CD4-positive, alpha-beta T cell (primary cell): ENCODE results near the gene OPRL1. TPM values are rescaled to one million over a fixed set of nuclear protein-coding genes. Genes with fewer than 3 reads are reported as not detected.

Experiments used
- ATAC-seq: fragments of 200-7000 bp; cut with Tn5 transposase; one replicate; pipeline ENCODE4 v1.10.0; 2022; ENCODE audit warnings: mild to moderate bottlenecking; ENCODE audit not compliant: poor library complexity
- CTCF ChIA-PET: fragments of 350-600 bp; sonication (Branson Sonifier 250); formaldehyde crosslinking; loops from one replicate; lab custom pipeline; 2021; ENCODE audit warnings: antibody characterized with exemption, inconsistent platforms; lab: Charles Lee
- POLR2A ChIA-PET: fragments of 350-600 bp; sonication (Branson Sonifier 250); formaldehyde crosslinking; loops from one replicate; lab custom pipeline; 2021; ENCODE audit warnings: antibody characterized with exemption, inconsistent platforms; lab: Charles Lee
- DNase-seq, 14 experiments: peaks; one replicate each; pipeline ENCODE4 v3.0.0-alpha.2; 2013 to 2020; ENCODE audit warnings: mixed read lengths in 2 of 14
- H3K27ac ChIP-seq, 2 donors: one replicate each; pipeline versions ENCODE4 v1.5.1 to v1.7.0; 2013; ENCODE audit warnings: low read length in 2 of 2, low read depth in 1 of 2, mild to moderate bottlenecking in 1 of 2
- H3K27me3 ChIP-seq, 2 experiments: 1 replicate in 1 of 2; 2 replicates in 1 of 2; pipeline versions ENCODE4 v1.6.1 to v1.7.0; 2013; ENCODE audit warnings: low read length in 2 of 2, control low read depth in 1 of 2, mild to moderate bottlenecking in 1 of 2, moderate library complexity in 1 of 2; ENCODE audit not compliant: insufficient read depth in 2 of 2, control insufficient read depth in 1 of 2
- H3K36me3 ChIP-seq: one replicate; pipeline ENCODE4 v1.6.1; 2013; ENCODE audit warnings: low read length, control low read depth; ENCODE audit not compliant: insufficient read depth
- H3K4me1 ChIP-seq: one replicate; pipeline ENCODE4 v1.6.1; 2013; ENCODE audit warnings: low read length, control low read depth; ENCODE audit not compliant: insufficient read depth
- H3K4me3 ChIP-seq: one replicate; pipeline ENCODE4 v1.5.1; 2013; ENCODE audit warnings: mild to moderate bottlenecking, low read length, moderate library complexity
- H3K9me3 ChIP-seq, 2 experiments: 1 replicate in 1 of 2; 2 replicates in 1 of 2; pipeline versions ENCODE4 v1.6.1 to v1.7.0; 2013; ENCODE audit warnings: low read length in 2 of 2, mild to moderate bottlenecking in 2 of 2, control low read depth in 1 of 2, moderate library complexity in 1 of 2; ENCODE audit not compliant: control insufficient read depth in 1 of 2, insufficient read depth in 1 of 2
- H3K27ac Mint-ChIP-seq: one replicate; pipeline ENCODE4 v1.8.0; 2020; ENCODE audit warnings: mixed read lengths
- H3K27me3 Mint-ChIP-seq: one replicate; pipeline ENCODE4 v1.8.0; 2021; ENCODE audit warnings: mixed read lengths
- H3K36me3 Mint-ChIP-seq: one replicate; pipeline ENCODE4 v1.8.0; 2021; ENCODE audit warnings: low read depth, mixed read lengths
- H3K4me1 Mint-ChIP-seq: one replicate; pipeline ENCODE4 v1.8.0; 2021; ENCODE audit warnings: low read depth, mixed read lengths
- H3K4me3 Mint-ChIP-seq: one replicate; pipeline ENCODE4 v1.8.0; 2020; ENCODE audit warnings: mild to moderate bottlenecking, mixed read lengths
- H3K9me3 Mint-ChIP-seq: one replicate; pipeline ENCODE4 v1.8.0; 2020; ENCODE audit warnings: mixed read lengths
- intact Hi-C, 2 experiments: fragments of 100-400 bp; cut with DNase I in 1 of 2; cut with micrococcal nuclease in 1 of 2; formaldehyde crosslinking; loops; one replicate each; pipeline versions ENCODE4 v1.15.1 to v1.9.0; 2023 to 2025; cut with DNase I, micrococcal nuclease
- total RNA-seq, 174 experiments: library from RNA in 2 of 174; stranded (reverse) in 2 of 174; gene quantifications; one replicate each; pipeline ENCODE4 v1.2.3 and lab custom pipeline; 2021 to 2026
- TF ChIP-seq, protein P1 (sequence below): fragments of 200-600 bp; IDR thresholded peaks from one replicate; pipeline ENCODE4 v1.8.0; 2022; ENCODE audit warnings: antibody characterized with exemption, mild to moderate bottlenecking

Gene OPRL1
- total RNA-seq, 2 experiments from 2014 or later, result 1.0 to 1.2 TPM

- ATAC-seq (peak; percentile 73), DNase-seq (peak; percentile 50 to 83 (median 66))
- Histone ChIP-seq H3K27ac (peak overlapping the region; percentile 57 to 80), H3K36me3 (peaks cover 36% of the 10 kb centered on the region), H3K27me3 (no peaks in the 10 kb centered on the region), H3K9me3 (no peaks in the 10 kb centered on the region), H3K4me1 (peaks cover 57% of the 10 kb centered on the region), H3K4me3 (peak overlapping the region; percentile 93)
- intact Hi-C loops, result loop anchor here in 1 of 2 experiments (2.0 to 5.0 kb wide), 2 partner anchors 15 to 36 kb away; partner anchors contain the start of gene TCEA2
- ChIA-PET CTCF (interaction anchor here (0.7 to 3.0 kb wide), 4 partner anchors 8 to 104 kb away, joined by 3 to 12 read pairs (median 6); no protein-coding TSS in a partner anchor), POLR2A (interaction anchor here (0.5 to 3.7 kb wide), 10 partner anchors 9 to 443 kb away, joined by 3 to 30 read pairs (median 8); partner anchors contain the start of genes PCMTD2 and TCEA2)
- peak overlapping the region; percentile 91 for H3K4me3 Mint-ChIP-seq
- peaks cover 39% of the 10 kb centered on the region for H3K4me1 Mint-ChIP-seq
- peaks cover 26% of the 10 kb centered on the region for H3K36me3 Mint-ChIP-seq
- H3K27ac Mint-ChIP-seq, result peak overlapping the region; percentile 86
- H3K9me3 Mint-ChIP-seq, result no peaks in the 10 kb centered on the region
- TF ChIP-seq, protein P1, sequence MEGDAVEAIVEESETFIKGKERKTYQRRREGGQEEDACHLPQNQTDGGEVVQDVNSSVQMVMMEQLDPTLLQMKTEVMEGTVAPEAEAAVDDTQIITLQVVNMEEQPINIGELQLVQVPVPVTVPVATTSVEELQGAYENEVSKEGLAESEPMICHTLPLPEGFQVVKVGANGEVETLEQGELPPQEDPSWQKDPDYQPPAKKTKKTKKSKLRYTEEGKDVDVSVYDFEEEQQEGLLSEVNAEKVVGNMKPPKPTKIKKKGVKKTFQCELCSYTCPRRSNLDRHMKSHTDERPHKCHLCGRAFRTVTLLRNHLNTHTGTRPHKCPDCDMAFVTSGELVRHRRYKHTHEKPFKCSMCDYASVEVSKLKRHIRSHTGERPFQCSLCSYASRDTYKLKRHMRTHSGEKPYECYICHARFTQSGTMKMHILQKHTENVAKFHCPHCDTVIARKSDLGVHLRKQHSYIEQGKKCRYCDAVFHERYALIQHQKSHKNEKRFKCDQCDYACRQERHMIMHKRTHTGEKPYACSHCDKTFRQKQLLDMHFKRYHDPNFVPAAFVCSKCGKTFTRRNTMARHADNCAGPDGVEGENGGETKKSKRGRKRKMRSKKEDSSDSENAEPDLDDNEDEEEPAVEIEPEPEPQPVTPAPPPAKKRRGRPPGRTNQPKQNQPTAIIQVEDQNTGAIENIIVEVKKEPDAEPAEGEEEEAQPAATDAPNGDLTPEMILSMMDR, result no peak
- no peaks in the 10 kb centered on the region for H3K27me3 Mint-ChIP-seq
Measured at GRCh38 chr20:64077876-64078551, 1.9 kb upstream of the OPRL1 start.

GRCh38 chr20:64078934-64079272 lies 979 bp upstream of the OPRL1 start:
- Mint-ChIP-seq H3K4me3 (peak overlapping the region; percentile 91), H3K4me1 (peaks cover 42% of the 10 kb centered on the region), H3K36me3 (peaks cover 22% of the 10 kb centered on the region), H3K27ac (peak overlapping the region; percentile 86), H3K9me3 (no peaks in the 10 kb centered on the region), H3K27me3 (no peaks in the 10 kb centered on the region)
- H3K27me3 ChIP-seq, result no peaks in the 10 kb centered on the region
- no peak for ATAC-seq
- peak overlapping the region; percentile 57 to 80 for H3K27ac ChIP-seq
- POLR2A ChIA-PET, result interaction anchor here (0.9 to 3.7 kb wide), 12 partner anchors 9 to 444 kb away, joined by 3 to 30 read pairs (median 6); partner anchors contain the start of genes DNAJC5, PCMTD2, PRPF6 and TCEA2
- peaks cover 27% of the 10 kb centered on the region for H3K36me3 ChIP-seq
- intact Hi-C loops, result loop anchor here (1.0 to 5.0 kb wide), 3 partner anchors 16 to 37 kb away; partner anchors contain the start of gene TCEA2 (in 2 of the 2)
- CTCF ChIA-PET, result interaction anchor here (1.0 to 1.2 kb wide), 2 partner anchors 21 to 24 kb away, joined by 3 read pairs; no protein-coding TSS in a partner anchor
- H3K9me3 ChIP-seq, result no peaks in the 10 kb centered on the region
- no peak for DNase-seq
- TF ChIP-seq, protein P1, result no peak
- H3K4me3 ChIP-seq, result peak overlapping the region; percentile 93
- peaks cover 59% of the 10 kb centered on the region for H3K4me1 ChIP-seq

DNA sequence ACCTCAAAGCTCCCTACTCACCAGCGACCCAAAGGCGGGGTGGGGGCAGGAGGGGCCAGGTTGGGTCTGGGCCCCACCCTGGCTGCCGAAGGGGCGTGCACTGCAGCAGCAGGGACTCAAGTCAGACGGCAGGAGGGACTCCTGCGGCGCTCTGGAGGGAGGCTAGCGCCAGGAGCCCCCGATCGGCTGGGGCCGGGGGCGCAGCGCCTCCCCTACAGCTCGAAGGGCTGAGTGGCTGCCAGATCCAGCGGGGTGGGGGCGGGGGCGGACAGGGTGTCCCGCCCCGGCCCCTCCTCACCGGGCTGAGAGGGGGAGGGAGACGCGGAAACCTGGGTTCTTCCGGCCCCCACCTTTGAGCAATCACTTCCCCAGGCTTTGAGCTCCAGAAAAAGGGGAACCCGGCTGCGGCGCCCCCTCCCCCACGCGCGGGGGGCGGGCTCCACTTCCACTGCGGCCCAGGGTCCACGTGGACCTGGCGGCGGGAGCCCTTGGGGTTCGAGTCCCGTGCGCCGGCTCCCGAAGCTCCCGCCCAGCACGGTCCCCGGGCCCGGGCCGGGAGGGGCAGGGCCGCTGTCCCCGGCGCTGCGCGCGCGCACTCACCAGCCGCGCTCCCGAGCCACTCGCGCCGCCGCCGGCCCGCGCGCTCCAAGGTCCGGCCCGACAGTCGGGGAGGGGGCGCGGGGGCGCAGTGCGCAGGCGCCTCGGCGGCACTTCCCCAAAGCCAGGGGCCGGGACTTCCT lies 439 bp upstream of the OPRL1 start, which contains the start of gene RGS19:
TSS of gene RGS19 (minus strand) at position 246 of the 740 bp plus-strand sequence. CDS start 2,632 bp downstream, outside the sequence.
- POLR2A ChIA-PET, result interaction anchor here (0.7 to 3.7 kb wide), 14 partner anchors 9 to 444 kb away, joined by 3 to 30 read pairs (median 5); partner anchors contain the start of genes DNAJC5, PCMTD2, PRPF6 and TCEA2
- Mint-ChIP-seq H3K36me3 (peaks cover 17% of the 10 kb centered on the region), H3K27ac (peak within 1 kb of the TSS; percentile 86), H3K27me3 (no peaks in the 10 kb centered on the region), H3K4me3 (peak within 1 kb of the TSS; percentile 91), H3K9me3 (no peaks in the 10 kb centered on the region), H3K4me1 (peaks cover 46% of the 10 kb centered on the region)
- ATAC-seq, result peak; percentile 33
- H3K4me1 ChIP-seq, result peaks cover 63% of the 10 kb centered on the region
- intact Hi-C loops, result loop anchor here (1.0 to 5.0 kb wide), 5 partner anchors 16 to 173 kb away; partner anchors contain the start of gene TCEA2 (in 2 of the 2)
- no peaks in the 10 kb centered on the region for H3K9me3 ChIP-seq
- no peaks in the 10 kb centered on the region for H3K27me3 ChIP-seq
- H3K27ac ChIP-seq, result peak within 1 kb of the TSS; percentile 61 to 80
- TF ChIP-seq, protein P1, result no peak
- H3K4me3 ChIP-seq, result peak within 1 kb of the TSS; percentile 93
- peaks cover 22% of the 10 kb centered on the region for H3K36me3 ChIP-seq
- CTCF ChIA-PET, result interaction anchor here (1.0 to 1.2 kb wide), 2 partner anchors 22 to 23 kb away, joined by 3 read pairs; no protein-coding TSS in a partner anchor
- peak in 13 of 14 experiments; percentile 42 to 87 (median 68) for DNase-seq
